ENCODE measurements around the gene STK40.

STK40 gene

GRCh38 chr1:36306902-36307456, 78.7 kb downstream of the STK40 start:
- TF ChIP-seq CTCF (IDR thresholded peaks at IDR 0.05) = no peak
- DNase-seq = peak; percentile 97
- peak overlapping the region; percentile 91 for H3K4me3 Mint-ChIP-seq
- peaks cover 26% of the 10 kb centered on the region for H3K4me1 Mint-ChIP-seq
- H3K27ac Mint-ChIP-seq = no peak overlapping the region
- H3K27me3 Mint-ChIP-seq (ENCODE audit: low read depth, poor library complexity) = no peaks in the 10 kb centered on the region
- no peaks in the 10 kb centered on the region for H3K9me3 Mint-ChIP-seq
- peaks cover 50% of the 10 kb centered on the region for H3K36me3 Mint-ChIP-seq (ENCODE audit: low read depth)

- Mint-ChIP-seq H3K36me3 (ENCODE audit: low read depth) (peaks cover 48% of the 10 kb centered on the region), H3K4me3 (peak within 1 kb of the TSS; percentile 91), H3K27me3 (ENCODE audit: low read depth, poor library complexity) (no peaks in the 10 kb centered on the region), H3K27ac (peak within 1 kb of the TSS; percentile 31), H3K9me3 (no peaks in the 10 kb centered on the region), H3K4me1 (peaks cover 26% of the 10 kb centered on the region)
- DNase-seq = peak; percentile 62
- no peak for TF ChIP-seq CTCF (IDR thresholded peaks at IDR 0.05)
Observed at GRCh38 chr1:36306210-36306901, 79.4 kb downstream of the STK40 start, which contains the start of gene SH3D21. TSS of gene SH3D21 (plus strand) at chr1:36306368. CDS start at chr1:36306421, 53 bp downstream.

GRCh38 chr1:36305915-36306209, 79.9 kb downstream of the STK40 start:
- Mint-ChIP-seq H3K27me3 (ENCODE audit: low read depth, poor library complexity) (no peaks in the 10 kb centered on the region), H3K4me1 (peaks cover 26% of the 10 kb centered on the region), H3K27ac (no peak overlapping the region), H3K9me3 (no peaks in the 10 kb centered on the region), H3K4me3 (peak overlapping the region; percentile 91), H3K36me3 (ENCODE audit: low read depth) (peaks cover 49% of the 10 kb centered on the region)
- no peak for TF ChIP-seq CTCF (IDR thresholded peaks at IDR 0.05)
- no peak for DNase-seq

- Mint-ChIP-seq H3K36me3 (ENCODE audit: low read depth) (peaks cover 50% of the 10 kb centered on the region), H3K9me3 (no peaks in the 10 kb centered on the region), H3K27ac (peak overlapping the region; percentile 31), H3K27me3 (ENCODE audit: low read depth, poor library complexity) (no peaks in the 10 kb centered on the region), H3K4me1 (peaks cover 26% of the 10 kb centered on the region), H3K4me3 (peak overlapping the region; percentile 91)
- no peak for DNase-seq
- no peak for TF ChIP-seq CTCF (IDR thresholded peaks at IDR 0.05)
Observed at GRCh38 chr1:36304970-36305914, 80.5 kb downstream of the STK40 start.

GRCh38 chr1:36304521-36304920, 81.2 kb downstream of the STK40 start:
- no peaks in the 10 kb centered on the region for H3K9me3 Mint-ChIP-seq
- TF ChIP-seq CTCF (IDR thresholded peaks at IDR 0.05) = no peak
- DNase-seq = no peak
- H3K4me1 Mint-ChIP-seq = peaks cover 26% of the 10 kb centered on the region
- no peak overlapping the region for H3K27ac Mint-ChIP-seq
- no peak overlapping the region for H3K4me3 Mint-ChIP-seq
- no peaks in the 10 kb centered on the region for H3K27me3 Mint-ChIP-seq (ENCODE audit: low read depth, poor library complexity)
- H3K36me3 Mint-ChIP-seq (ENCODE audit: low read depth) = peaks cover 51% of the 10 kb centered on the region

All from nephron progenitor cell (in vitro differentiated cells).